Right lobe of liver (tissue), 6 donors: ENCODE measurements around the gene PHEX. TPM values are rescaled to one million over a fixed set of nuclear protein-coding genes. Genes with fewer than 3 reads are reported as not detected.

ENCODE experiments used
- ATAC-seq, 4 donors: fragments of 200-7000 bp; cut with Tn5 transposase; one replicate each; pipeline ENCODE4 v1.9.1; 2020; ENCODE audit warnings: mild to moderate bottlenecking in 4 of 4, moderate library complexity in 4 of 4
- DNase-seq, 3 donors: peaks; one replicate each; pipeline ENCODE4 v3.0.0-alpha.2; 2020
- H3K27ac ChIP-seq, 3 donors: fragments of 200-600 bp; one replicate each; pipeline ENCODE4 v1.8.0; 2022
- H3K27me3 ChIP-seq, 2 donors: fragments of 200-600 bp; one replicate each; pipeline ENCODE4 v1.8.0; 2022
- H3K36me3 ChIP-seq, 4 donors: fragments of 200-600 bp; sonication (generic) in 1 of 4; one replicate each; pipeline versions ENCODE4 v1.5.1 to v1.8.0; 2017 to 2022; ENCODE audit warnings: control low read depth in 1 of 4
- H3K4me1 ChIP-seq, 4 donors: fragments of 200-600 bp; sonication (generic) in 1 of 4; one replicate each; pipeline versions ENCODE4 v1.5.1 to v1.8.0; 2017 to 2022; ENCODE audit warnings: control low read depth in 1 of 4
- H3K4me3 ChIP-seq, 3 donors: fragments of 200-600 bp; one replicate each; pipeline ENCODE4 v1.8.0; 2022
- H3K9me3 ChIP-seq, 4 donors: fragments of 200-600 bp; sonication (generic) in 1 of 4; one replicate each; pipeline versions ENCODE4 v1.5.1 to v1.8.0; 2017 to 2022; ENCODE audit warnings: control low read depth in 1 of 4
- POLR2A ChIP-seq: fragments of 450-650 bp; IDR thresholded peaks from one replicate; pipeline ENCODE4 v1.6.1; 2017; ENCODE audit warnings: antibody characterized with exemption, mild to moderate bottlenecking
- WGBS: methylation state at CpG from one replicate; pipeline ENCODE4 v1.1.6; 2018; ENCODE audit warnings: low coverage, low lambda C conversion rate; ENCODE audit not compliant: insufficient coverage; ENCODE audit errors: missing lambda C conversion rate; 5-methylcytosine and 5-hydroxymethylcytosine counted together
- intact Hi-C, 2 donors: fragments of 100-400 bp; cut with DNase I; formaldehyde crosslinking; loops; one replicate each; pipeline versions ENCODE4 v1.11.2 to v1.14.1; 2022
- total RNA-seq, 6 experiments: library from RNA; depleted of rRNA in 2 of 6; stranded (reverse); fragments of >200 nt in 2 of 6; fragmentation: NEBNext Ultra II Directional in 3 of 6; extraction: Animal tissue kit (Norgen Biotek cat#: 25700) in 3 of 6; gene quantifications; one replicate each; pipeline versions ENCODE4 v1.1.0 to v1.2.4, GENCODE V29; 2016 to 2023
- TF ChIP-seq, protein P1 (sequence below), 4 donors: fragments of 200-600 bp in 3 of 4; fragments of 450-650 bp in 1 of 4; IDR thresholded peaks; one replicate each; pipeline versions ENCODE4 v1.5.1 to v1.8.0; 2016 to 2022; ENCODE audit warnings: antibody characterized with exemption in 4 of 4, mild to moderate bottlenecking in 2 of 4
- donor health status: DM: no; HTN: yes; CAD: no.
- donor health status: DM: no; HTN: no; CAD: no.
- donor health status: DM: no; HTN: no; CAD: no.
- donor health status: DM: no; HTN: yes; CAD: no.
- donor health status: DM: no; HTN: yes; CAD: no.

PHEX gene
- total RNA-seq, 6 experiments from 2014 or later = 0.13 TPM; not detected in 5

GRCh38 chrX:22063284-22063683 lies 31.2 kb downstream of the PHEX start:
- intact Hi-C loops = no loop called here
- WGBS = 36% methylated on average over 3 of the region's 7 CpGs

GRCh38 chrX:22069586-22069985 lies 37.5 kb downstream of the PHEX start:
- Histone ChIP-seq H3K36me3 (no peaks in the 10 kb centered on the region), H3K4me3 (no peak overlapping the region), H3K27me3 (peaks cover 0 to 5% of the 10 kb centered on the region in 2 donors), H3K4me1 (no peaks in the 10 kb centered on the region), H3K27ac (no peak overlapping the region), H3K9me3 (no peaks in the 10 kb centered on the region)
- DNase-seq = no peak
- no peak for ATAC-seq
- no peak for TF ChIP-seq POLR2A
- TF ChIP-seq, protein P1, sequence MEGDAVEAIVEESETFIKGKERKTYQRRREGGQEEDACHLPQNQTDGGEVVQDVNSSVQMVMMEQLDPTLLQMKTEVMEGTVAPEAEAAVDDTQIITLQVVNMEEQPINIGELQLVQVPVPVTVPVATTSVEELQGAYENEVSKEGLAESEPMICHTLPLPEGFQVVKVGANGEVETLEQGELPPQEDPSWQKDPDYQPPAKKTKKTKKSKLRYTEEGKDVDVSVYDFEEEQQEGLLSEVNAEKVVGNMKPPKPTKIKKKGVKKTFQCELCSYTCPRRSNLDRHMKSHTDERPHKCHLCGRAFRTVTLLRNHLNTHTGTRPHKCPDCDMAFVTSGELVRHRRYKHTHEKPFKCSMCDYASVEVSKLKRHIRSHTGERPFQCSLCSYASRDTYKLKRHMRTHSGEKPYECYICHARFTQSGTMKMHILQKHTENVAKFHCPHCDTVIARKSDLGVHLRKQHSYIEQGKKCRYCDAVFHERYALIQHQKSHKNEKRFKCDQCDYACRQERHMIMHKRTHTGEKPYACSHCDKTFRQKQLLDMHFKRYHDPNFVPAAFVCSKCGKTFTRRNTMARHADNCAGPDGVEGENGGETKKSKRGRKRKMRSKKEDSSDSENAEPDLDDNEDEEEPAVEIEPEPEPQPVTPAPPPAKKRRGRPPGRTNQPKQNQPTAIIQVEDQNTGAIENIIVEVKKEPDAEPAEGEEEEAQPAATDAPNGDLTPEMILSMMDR (IDR thresholded peaks at IDR 0.05) = no peak
- intact Hi-C loops = no loop called here
- 51% methylated on average over 4 of the region's 4 CpGs for WGBS

More at GRCh38 chrX:22063284-22063683, 31.2 kb downstream of the PHEX start:
- Histone ChIP-seq H3K27ac (no peak overlapping the region), H3K27me3 (no peaks in the 10 kb centered on the region), H3K4me1 (no peaks in the 10 kb centered on the region), H3K9me3 (no peaks in the 10 kb centered on the region), H3K36me3 (no peaks in the 10 kb centered on the region), H3K4me3 (no peak overlapping the region)
- TF ChIP-seq POLR2A = no peak
- TF ChIP-seq, protein P1 (IDR thresholded peaks at IDR 0.05) = no peak
- DNase-seq = no peak
- ATAC-seq = no peak

GRCh38 chrX:22073928-22074327 lies 41.8 kb downstream of the PHEX start:
- intact Hi-C loops = no loop called here
- Histone ChIP-seq H3K9me3 (no peaks in the 10 kb centered on the region), H3K27ac (no peak overlapping the region), H3K27me3 (peaks cover 0 to 5% of the 10 kb centered on the region in 2 donors), H3K4me1 (no peaks in the 10 kb centered on the region), H3K36me3 (no peaks in the 10 kb centered on the region), H3K4me3 (no peak overlapping the region)
- ATAC-seq (no peak), DNase-seq (no peak)
- TF ChIP-seq POLR2A = no peak
- TF ChIP-seq, protein P1 (IDR thresholded peaks at IDR 0.05) = no peak
- WGBS = 53% methylated on average over 1 of the region's 2 CpGs

GRCh38 chrX:22078117-22078516 lies 46.0 kb downstream of the PHEX start:
- Histone ChIP-seq H3K36me3 (no peaks in the 10 kb centered on the region), H3K4me3 (no peak overlapping the region), H3K9me3 (no peaks in the 10 kb centered on the region), H3K27ac (no peak overlapping the region), H3K4me1 (no peaks in the 10 kb centered on the region), H3K27me3 (peaks cover 0 to under 1% of the 10 kb centered on the region in 2 donors)
- ATAC-seq = no peak
- intact Hi-C loops = no loop called here
- 52% methylated on average over 2 of the region's 2 CpGs for WGBS
- no peak for TF ChIP-seq POLR2A
- TF ChIP-seq, protein P1 (IDR thresholded peaks at IDR 0.05) = no peak
- no peak for DNase-seq
